IMR-90 (cell line): ENCODE measurements around the gene SNAP23. TPM values are rescaled to one million over a fixed set of nuclear protein-coding genes. Genes with fewer than 3 reads are reported as not detected.

ENCODE experiments used
- ATAC-seq: fragments of 200-7000 bp; cut with Tn5 transposase; 2 replicates; pipeline ENCODE4 v1.9.1; 2020; ENCODE audit warnings: low read depth, mild to moderate bottlenecking, moderate library complexity
- BruUV-seq: library from RNA; stranded (reverse); fragments of 400-500 nt; replicated peaks from 2 replicates; lab custom pipeline; 2021; lab: Mats Ljungman, UMichigan
- CTCF ChIA-PET: fragments of 300-600 bp; formaldehyde crosslinking; extraction: SDS; loops from one replicate; lab custom pipeline; 2021; ENCODE audit warnings: antibody characterized with exemption; lab: Yijun Ruan, JAX
- POLR2A ChIA-PET: fragments of 300-600 bp; sonication (Branson Sonifier 250); formaldehyde crosslinking; loops from one replicate; lab custom pipeline; 2022; ENCODE audit warnings: antibody characterized with exemption; ENCODE audit not compliant: unreplicated experiment; lab: Charles Lee
- DNase-seq: peaks from one replicate; pipeline ENCODE4 v3.0.0; 2013
- H2AFZ ChIP-seq: replicated peaks from 2 replicates; pipeline ENCODE3; 2013; ENCODE audit warnings: low read length, mild to moderate bottlenecking; ENCODE audit not compliant: poor library complexity
- H2AK5ac ChIP-seq: 2 replicates; pipeline ENCODE4 v1.6.1; 2013; ENCODE audit warnings: low read depth, low read length, inconsistent platforms
- H2AK9ac ChIP-seq: replicated peaks from 2 replicates; pipeline ENCODE3; 2013; ENCODE audit warnings: mild to moderate bottlenecking, low read depth, low read length, moderate library complexity; ENCODE audit not compliant: poor library complexity
- H2BK120ac ChIP-seq: 2 replicates; pipeline ENCODE4 v1.6.1; 2013; ENCODE audit warnings: low read depth, low read length, inconsistent platforms
- H2BK15ac ChIP-seq: 3 replicates; pipeline ENCODE4 v1.6.1; 2013; ENCODE audit warnings: low read depth, low read length, inconsistent platforms
- H2BK20ac ChIP-seq: 2 replicates; pipeline ENCODE4 v1.6.1; 2013; ENCODE audit warnings: low read depth, mild to moderate bottlenecking, inconsistent platforms, low read length, moderate library complexity
- H2BK5ac ChIP-seq: 2 replicates; pipeline ENCODE4 v1.6.1; 2013; ENCODE audit warnings: mild to moderate bottlenecking, low read depth, low read length, inconsistent platforms; ENCODE audit not compliant: poor library complexity, severe bottlenecking
- H3K14ac ChIP-seq: replicated peaks from 2 replicates; pipeline ENCODE4 v1.6.1; 2013; ENCODE audit warnings: low read depth, low read length, inconsistent platforms
- H3K18ac ChIP-seq: 2 replicates; pipeline ENCODE4 v1.6.1; 2013; ENCODE audit warnings: low read depth, low read length, control low read depth
- H3K23ac ChIP-seq: 2 replicates; pipeline ENCODE4 v1.6.1; 2013; ENCODE audit warnings: low read depth, low read length, inconsistent platforms
- H3K27ac ChIP-seq: 2 replicates; pipeline ENCODE4 v1.5.1; 2013; ENCODE audit warnings: mild to moderate bottlenecking, control low read depth, low read length; ENCODE audit not compliant: insufficient read depth
- H3K27me3 ChIP-seq: 2 replicates; pipeline ENCODE4 v1.6.1; 2013; ENCODE audit warnings: low read length; ENCODE audit not compliant: control insufficient read depth, insufficient read depth
- H3K36me3 ChIP-seq: 2 replicates; pipeline ENCODE4 v1.6.1; 2013; ENCODE audit warnings: low read length, mixed read lengths; ENCODE audit not compliant: control insufficient read depth, insufficient read depth
- H3K4ac ChIP-seq: 2 replicates; pipeline ENCODE4 v1.6.1; 2013; ENCODE audit warnings: low read depth, low read length, inconsistent platforms
- H3K4me1 ChIP-seq: 2 replicates; pipeline ENCODE4 v1.6.1; 2013; ENCODE audit warnings: low read length, mixed read lengths; ENCODE audit not compliant: control insufficient read depth, insufficient read depth
- H3K4me2 ChIP-seq: 2 replicates; pipeline ENCODE4 v1.6.1; 2013; ENCODE audit warnings: low read depth, mild to moderate bottlenecking, control low read depth, low read length, moderate library complexity
- H3K4me3 ChIP-seq: 2 replicates; pipeline ENCODE4 v1.5.1; 2013; ENCODE audit warnings: low read depth, mild to moderate bottlenecking, control low read depth, low read length, moderate library complexity; ENCODE audit not compliant: insufficient read depth
- H3K56ac ChIP-seq: 2 replicates; pipeline ENCODE4 v1.6.1; 2013; ENCODE audit warnings: low read length, inconsistent platforms; ENCODE audit not compliant: insufficient read depth; ENCODE audit errors: extremely low read depth
- H3K79me1 ChIP-seq, 2 experiments: 2 replicates each; pipeline ENCODE4 v1.6.1; 2013; ENCODE audit warnings: low read length in 2 of 2, inconsistent platforms in 1 of 2, low read depth in 1 of 2
- H3K9ac ChIP-seq: 2 replicates; pipeline ENCODE4 v1.6.1; 2013; ENCODE audit warnings: low read depth, low read length, control low read depth
- H3K9me1 ChIP-seq: 2 replicates; pipeline ENCODE4 v1.6.1; 2013; ENCODE audit warnings: low read length, inconsistent platforms; ENCODE audit not compliant: insufficient read depth
- H3K9me3 ChIP-seq: 2 replicates; pipeline ENCODE4 v1.6.1; 2013; ENCODE audit warnings: low read length; ENCODE audit not compliant: control insufficient read depth, insufficient read depth
- H4K20me1 ChIP-seq: 2 replicates; pipeline ENCODE4 v1.6.1; 2013; ENCODE audit warnings: low read length, inconsistent platforms; ENCODE audit not compliant: insufficient read depth
- H4K5ac ChIP-seq: 2 replicates; pipeline ENCODE4 v1.6.1; 2013; ENCODE audit warnings: mild to moderate bottlenecking, low read depth, low read length, control low read depth
- H4K8ac ChIP-seq, 2 experiments: 2 replicates each; pipeline ENCODE4 v1.6.1; 2013; ENCODE audit warnings: low read depth in 2 of 2, low read length in 2 of 2, control low read depth in 1 of 2, inconsistent platforms in 1 of 2
- H4K91ac ChIP-seq: 2 replicates; pipeline ENCODE4 v1.6.1; 2013; ENCODE audit warnings: low read depth, low read length, inconsistent platforms; ENCODE audit not compliant: insufficient read depth
- BHLHE40 ChIP-seq: fragments of 150-350 bp; IDR thresholded peaks from 2 replicates; pipeline ENCODE4 v1.6.1; 2016; ENCODE audit warnings: mild to moderate bottlenecking, low read depth, low read length
- CEBPB ChIP-seq: IDR thresholded peaks from 2 replicates; pipeline ENCODE4 v1.6.1; 2012; ENCODE audit warnings: low read depth, low read length, improper control_type of control experiment
- CTCF ChIP-seq: conservative IDR thresholded peaks from 2 replicates; pipeline ENCODE4 v1.5.1; 2012; ENCODE audit warnings: mild to moderate bottlenecking, low read depth, low read length, improper control_type of control experiment
- FOS ChIP-seq: fragments of 150-350 bp; IDR thresholded peaks from 2 replicates; pipeline ENCODE4 v1.6.1; 2016; ENCODE audit warnings: low read depth, low read length
- MAFK ChIP-seq: IDR thresholded peaks from 2 replicates; pipeline ENCODE4 v1.6.1; 2012; ENCODE audit warnings: low read depth, low read length, improper control_type of control experiment
- MAZ ChIP-seq: IDR thresholded peaks from 2 replicates; pipeline ENCODE4 v1.6.1; 2012; ENCODE audit warnings: low read depth, mild to moderate bottlenecking, low read length, improper control_type of control experiment, moderate library complexity, borderline replicate concordance
- MXI1 ChIP-seq: IDR thresholded peaks from 2 replicates; pipeline ENCODE4 v1.6.1; 2012; ENCODE audit warnings: low read depth, mild to moderate bottlenecking, low read length, moderate library complexity, borderline replicate concordance
- NFE2L2 ChIP-seq: fragments of 150-350 bp; IDR thresholded peaks from 2 replicates; pipeline ENCODE4 v1.6.1; 2016; ENCODE audit warnings: low read depth, mild to moderate bottlenecking, low read length
- POLR2A ChIP-seq: IDR thresholded peaks from 2 replicates; pipeline ENCODE4 v1.6.1; 2012; ENCODE audit warnings: mild to moderate bottlenecking, low read depth, low read length
- RFX5 ChIP-seq: IDR thresholded peaks from 2 replicates; pipeline ENCODE4 v1.8.0; 2012; ENCODE audit warnings: low read depth, mild to moderate bottlenecking, low read length, moderate library complexity
- SMC3 ChIP-seq: fragments of 150-350 bp; IDR thresholded peaks from 2 replicates; pipeline ENCODE4 v1.6.1; 2016; ENCODE audit warnings: low read depth, mild to moderate bottlenecking, antibody characterized with exemption, low read length, moderate library complexity
- WGBS, 2 experiments: methylation state at CpG; one replicate each; pipeline versions ENCODE4 v1.1.5 to v1.1.7; 2013; ENCODE audit warnings: missing lambda C conversion rate in 2 of 2; ENCODE audit not compliant: insufficient read length in 1 of 2; ENCODE audit errors: extremely low coverage in 2 of 2; 5-methylcytosine and 5-hydroxymethylcytosine counted together
- dilution Hi-C: fragments of 300-500 bp; cut with HindIII; formaldehyde crosslinking; loops from one replicate; pipeline ENCODE4 v1.14.3; 2018; ENCODE audit warnings: low sequenced_read_pairs; ENCODE audit not compliant: unreplicated experiment
- in situ Hi-C: fragments of 300-500 bp; cut with MboI; formaldehyde crosslinking; loops from 3 replicates; pipeline ENCODE4 v1.14.3; 2019; ENCODE audit warnings: low sequenced_read_pairs, inconsistent platforms, mixed read lengths
- intact Hi-C: fragments of 100-400 bp; cut with micrococcal nuclease; formaldehyde crosslinking; loops from 2 replicates; pipeline ENCODE4 v1.10.0; 2022
- polyA plus RNA-seq, 3 experiments: library from polyadenylated mRNA; depleted of rRNA; stranded (reverse); fragments of >200 nt; gene quantifications; 2 replicates each; pipeline ENCODE4 v1.2.3, GENCODE V29; 2012; ENCODE audit warnings: low replicate concordance in 1 of 3
- total RNA-seq: library from RNA; depleted of rRNA; stranded (reverse); fragments of >200 nt; gene quantifications from 2 replicates; pipeline ENCODE4 v1.2.3, GENCODE V29; 2012
- TF ChIP-seq, protein P1 (sequence below): fragments of 150-350 bp; IDR thresholded peaks from 2 replicates; pipeline ENCODE4 v1.6.1; 2016; ENCODE audit warnings: low read depth, mild to moderate bottlenecking, low read length, moderate library complexity, borderline replicate concordance

Gene SNAP23
- total and polyA plus RNA-seq, 2 of the 4 experiments (the other 2 are of a cell fraction), result 36.0 to 45.5 TPM

DNA sequence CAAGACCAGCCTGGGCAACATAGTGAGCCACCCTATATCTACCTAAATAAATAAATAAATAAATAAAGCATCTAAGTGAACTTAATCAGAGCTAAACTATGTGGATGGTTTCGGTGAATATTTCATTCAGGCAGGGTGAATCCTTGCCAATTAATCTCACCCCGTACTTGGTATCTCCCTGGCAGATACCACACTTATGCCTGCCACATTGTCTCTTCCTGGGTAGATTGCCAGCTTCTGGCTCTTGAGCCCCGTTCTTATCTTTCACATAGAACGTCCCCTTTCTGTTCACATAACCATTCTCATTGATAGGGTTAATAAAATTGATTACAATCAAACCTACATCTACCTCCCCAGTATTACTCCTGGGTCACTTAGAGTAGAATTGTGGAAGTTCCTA is 7.0 kb downstream of the SNAP23 start:
- Histone ChIP-seq H2AK9ac (no peak overlapping the region), H4K5ac (no peak overlapping the region), H3K27me3 (no peaks in the 10 kb centered on the region), H2AK5ac (no peak overlapping the region), H3K4me1 (peaks cover 7% of the 10 kb centered on the region; the same call in 1 of the 2 replicates), H2BK120ac (no peak overlapping the region), H4K91ac (no peak overlapping the region), H2BK5ac (no peak overlapping the region), H3K56ac (no peak overlapping the region), H4K8ac (no peak overlapping the region), H3K9me3 (no peaks in the 10 kb centered on the region), H2BK15ac (no peak overlapping the region), H2BK20ac (no peak overlapping the region), H3K4me3 (no peak overlapping the region), H3K36me3 (peaks cover 2% of the 10 kb centered on the region; the same call in 1 of the 2 replicates), H3K4ac (no peak overlapping the region), H3K27ac (no peak overlapping the region), H3K14ac (no peak overlapping the region), H3K18ac (no peak overlapping the region), H3K9me1 (peaks cover 13% of the 10 kb centered on the region), H4K20me1 (peaks cover 21% of the 10 kb centered on the region; the same call in 1 of the 2 replicates), H2AFZ (no peak overlapping the region), H3K23ac (no peak overlapping the region), H3K79me1 (peaks cover 34 to 84% of the 10 kb centered on the region in 2 experiments), H3K9ac (no peak overlapping the region), H3K4me2 (no peak overlapping the region)
- dilution Hi-C loops, result no loop called here
- TF ChIP-seq SMC3 (no peak), BHLHE40 (no peak), CEBPB (no peak), CTCF (no peak), RFX5 (no peak), MAFK (no peak), NFE2L2 (no peak), POLR2A (no peak), MXI1 (no peak), FOS (no peak), MAZ (no peak)
- TF ChIP-seq, protein P1, sequence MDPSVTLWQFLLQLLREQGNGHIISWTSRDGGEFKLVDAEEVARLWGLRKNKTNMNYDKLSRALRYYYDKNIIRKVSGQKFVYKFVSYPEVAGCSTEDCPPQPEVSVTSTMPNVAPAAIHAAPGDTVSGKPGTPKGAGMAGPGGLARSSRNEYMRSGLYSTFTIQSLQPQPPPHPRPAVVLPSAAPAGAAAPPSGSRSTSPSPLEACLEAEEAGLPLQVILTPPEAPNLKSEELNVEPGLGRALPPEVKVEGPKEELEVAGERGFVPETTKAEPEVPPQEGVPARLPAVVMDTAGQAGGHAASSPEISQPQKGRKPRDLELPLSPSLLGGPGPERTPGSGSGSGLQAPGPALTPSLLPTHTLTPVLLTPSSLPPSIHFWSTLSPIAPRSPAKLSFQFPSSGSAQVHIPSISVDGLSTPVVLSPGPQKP, result no peak
- DNase-seq (no peak), ATAC-seq (no peak)
- no TSS peak for BruUV-seq
- ChIA-PET POLR2A (no interaction called here), CTCF (interaction anchor here (1.1 kb wide), 1 partner anchor 8 kb away, joined by 4 read pairs; no protein-coding TSS in a partner anchor)
- intact Hi-C loops, result no loop called here
- WGBS, 2 experiments, result no CpG with 5 or more reads among the region's 4 CpGs
- in situ Hi-C loops, result no loop called here
